Lung (tissue), 5 donors: Measurements from ENCODE around the gene ZDHHC19. TPM values are rescaled to one million over a fixed set of nuclear protein-coding genes. Genes with fewer than 3 reads are reported as not detected.

ENCODE experiments used
- polyA plus RNA-seq, 2 donors: library from polyadenylated mRNA; stranded (reverse); fragments of 200-250 nt; gene quantifications; one replicate each; pipeline ENCODE4 v1.2.1, GENCODE V29; 2013
- small RNA-seq: library from RNA; depleted of rRNA; stranded (forward); fragments of <200 nt; gene quantifications from one replicate; pipeline ENCODE3, GENCODE V24; 2014; ENCODE audit warnings: low replicate concordance
- total RNA-seq, 2 donors: library from RNA; depleted of rRNA in 1 of 2; stranded (reverse); fragments of >200 nt in 1 of 2; gene quantifications; one replicate each; pipeline ENCODE4 v1.2.1, GENCODE V29; 2014 to 2021
- donor health status: Bipolar disorder and iron deficiency.
- donor health status: healthy.
- donor health status: DM: yes; HTN: yes; CAD: no.

The ZDHHC19 gene
- total and polyA plus RNA-seq, 4 donors, result 1.1 to 18.9 (median 4.0) TPM

Small RNA genes within 50 kb of the gene (small RNA-seq; reads per million reads assigned to genes)
- gene RF00019, result not detected

Other genes with a start within 250 kb of the ZDHHC19 start
- gene TFRC, start 129.3 kb downstream of the ZDHHC19 start, total RNA-seq, result 100 to 1,000 TPM; 148 to 259 TPM
- 10 to 100 TPM; 28.1 to 77.2 TPM for gene TFRC, start 129.3 kb downstream of the ZDHHC19 start, polyA plus RNA-seq
- 1 to 10 TPM; 1.1 to 2.8 TPM for gene SLC51A, start 5.1 kb upstream of the ZDHHC19 start, total RNA-seq
- 1 to 10 TPM in 1 of 2 donors, under 1 TPM in 1; 0.73 to 7.2 TPM for gene SLC51A, start 5.1 kb upstream of the ZDHHC19 start, polyA plus RNA-seq
- 10 to 100 TPM; 42.5 to 67.4 TPM for gene PCYT1A, start 76.3 kb upstream of the ZDHHC19 start, total RNA-seq
- 10 to 100 TPM; 21.2 to 42.8 TPM for gene PCYT1A, start 76.3 kb upstream of the ZDHHC19 start, polyA plus RNA-seq
- gene DYNLT2B, start 106.8 kb upstream of the ZDHHC19 start, total RNA-seq, result 10 to 100 TPM in 1 of 2 donors, 1 to 10 TPM in 1; 2.5 to 12.7 TPM
- gene DYNLT2B, start 106.8 kb upstream of the ZDHHC19 start, polyA plus RNA-seq, result 10 to 100 TPM; 14.7 to 22.4 TPM
- 1 to 10 TPM in 1 of 2 donors, not detected in 1; 7.5 TPM for gene TM4SF19, start 127.0 kb upstream of the ZDHHC19 start, total RNA-seq
- gene TM4SF19, start 127.0 kb upstream of the ZDHHC19 start, polyA plus RNA-seq, result 1 to 10 TPM; 3.5 to 9.8 TPM
- gene UBXN7, start 221.0 kb upstream of the ZDHHC19 start, total RNA-seq, result 10 to 100 TPM; 36.0 to 45.8 TPM
- 10 to 100 TPM in 1 of 2 donors, 1 to 10 TPM in 1; 5.2 to 14.7 TPM for gene UBXN7, start 221.0 kb upstream of the ZDHHC19 start, polyA plus RNA-seq